Uterus (tissue), 4 donors: Measurements from ENCODE around the gene HGFAC. TPM values are rescaled to one million over a fixed set of nuclear protein-coding genes. Genes with fewer than 3 reads are reported as not detected.

Experiments
- DNase-seq, 2 donors: peaks; one replicate each; pipeline ENCODE4 v3.0.0-alpha.2; 2019 to 2020
- H3K27ac ChIP-seq, 2 donors: fragments of 200-600 bp; sonication (generic); 1 replicate in 1 of 2; 2 replicates in 1 of 2; pipeline ENCODE4 v1.5.1; 2016 to 2018
- H3K27me3 ChIP-seq, 2 donors: fragments of 200-600 bp; sonication (generic); one replicate each; pipeline ENCODE4 v1.5.1; 2018 to 2019; ENCODE audit warnings: control low read depth in 1 of 2
- H3K36me3 ChIP-seq, 2 donors: fragments of 200-600 bp; sonication (generic); one replicate each; pipeline ENCODE4 v1.5.1; 2019; ENCODE audit warnings: control low read depth in 1 of 2
- H3K4me1 ChIP-seq, 2 donors: fragments of 200-600 bp; sonication (generic); one replicate each; pipeline ENCODE4 v1.5.1; 2018 to 2019; ENCODE audit warnings: control low read depth in 1 of 2
- H3K4me3 ChIP-seq, 2 donors: fragments of 200-600 bp; sonication (generic); 1 replicate in 1 of 2; 2 replicates in 1 of 2; pipeline ENCODE4 v1.5.1; 2018 to 2019; ENCODE audit warnings: mild to moderate bottlenecking in 1 of 2
- H3K9me3 ChIP-seq, 2 donors: fragments of 200-600 bp; sonication (generic); one replicate each; pipeline ENCODE4 v1.5.1; 2019; ENCODE audit warnings: control low read depth in 1 of 2
- POLR2A ChIP-seq, 2 donors: fragments of 450-650 bp; IDR thresholded peaks; one replicate each; pipeline ENCODE4 v1.6.1; 2016; ENCODE audit warnings: antibody characterized with exemption in 2 of 2, mild to moderate bottlenecking in 1 of 2, moderate library complexity in 1 of 2
- intact Hi-C: fragments of 100-400 bp; cut with DNase I; formaldehyde crosslinking; loops from one replicate; pipeline ENCODE4 v1.15.1; 2023; ENCODE audit warnings: low total_unique reads
- total RNA-seq, 4 donors: library from RNA; depleted of rRNA in 3 of 4; stranded (reverse); fragments of >200 nt in 3 of 4; gene quantifications; one replicate each; pipeline versions ENCODE4 v1.1.0 to v1.2.4, GENCODE V29; 2014 to 2023
- TF ChIP-seq, protein P1 (sequence below), 4 experiments: fragments of 200-600 bp in 2 of 4; fragments of 450-650 bp in 2 of 4; sonication (generic) in 2 of 4; IDR thresholded peaks; one replicate each; pipeline ENCODE4 v1.5.1; 2016 to 2019; ENCODE audit warnings: antibody characterized with exemption in 4 of 4, mild to moderate bottlenecking in 2 of 4, moderate library complexity in 1 of 4
- donor health status: DM: yes; HTN: yes; CAD: no.

HGFAC gene
- total RNA-seq, 4 donors from 2014 or later: 0.28 to 3.1 TPM; not detected in 2

DNA sequence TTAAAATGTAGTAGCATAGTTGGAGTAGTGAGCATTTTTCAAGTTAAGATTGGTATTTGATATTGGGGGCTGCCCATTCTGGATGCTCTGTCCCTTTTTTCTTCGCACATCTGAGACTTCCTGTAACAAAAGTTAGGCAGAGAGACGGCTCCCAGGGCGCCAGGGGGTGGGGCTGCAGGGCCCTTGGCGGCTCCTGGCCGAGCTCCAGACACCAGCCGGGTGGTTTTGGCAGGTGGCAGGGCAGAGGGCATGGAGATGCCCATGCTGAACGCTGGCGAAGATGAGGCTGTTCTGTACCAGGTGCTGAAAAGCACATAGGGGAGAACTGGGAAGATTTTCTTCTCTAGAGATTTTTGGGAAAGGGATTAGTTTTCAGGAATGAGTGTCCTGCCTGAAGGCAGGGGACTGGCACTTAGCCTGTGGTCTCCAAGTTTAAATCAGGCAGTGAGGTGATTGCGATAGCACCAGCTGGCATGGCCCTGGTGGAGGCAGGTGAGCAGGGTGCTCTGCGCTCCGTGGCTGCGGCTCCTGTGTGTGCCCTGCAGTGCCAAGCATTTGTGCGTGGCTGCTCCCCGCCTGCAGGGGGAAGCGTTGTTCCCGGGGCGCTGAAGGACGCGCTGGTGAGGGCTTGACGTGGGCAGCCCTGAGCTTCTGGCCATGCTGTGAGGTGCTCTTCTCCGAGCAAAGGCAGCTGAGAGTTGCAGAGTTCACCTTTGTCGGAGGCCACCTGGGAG is 23.6 kb upstream of the HGFAC start:
- Histone ChIP-seq H3K4me1 (no peaks in the 10 kb centered on the region), H3K27me3 (no peaks in the 10 kb centered on the region), H3K9me3 (no peaks in the 10 kb centered on the region), H3K36me3 (no peaks in the 10 kb centered on the region), H3K27ac (no peak overlapping the region), H3K4me3 (no peak overlapping the region)
- peak in 1 of 2 donors; percentile 13 for DNase-seq
- intact Hi-C loops: no loop called here
- no peak for TF ChIP-seq POLR2A (IDR thresholded peaks at IDR 0.05)
- TF ChIP-seq, protein P1, sequence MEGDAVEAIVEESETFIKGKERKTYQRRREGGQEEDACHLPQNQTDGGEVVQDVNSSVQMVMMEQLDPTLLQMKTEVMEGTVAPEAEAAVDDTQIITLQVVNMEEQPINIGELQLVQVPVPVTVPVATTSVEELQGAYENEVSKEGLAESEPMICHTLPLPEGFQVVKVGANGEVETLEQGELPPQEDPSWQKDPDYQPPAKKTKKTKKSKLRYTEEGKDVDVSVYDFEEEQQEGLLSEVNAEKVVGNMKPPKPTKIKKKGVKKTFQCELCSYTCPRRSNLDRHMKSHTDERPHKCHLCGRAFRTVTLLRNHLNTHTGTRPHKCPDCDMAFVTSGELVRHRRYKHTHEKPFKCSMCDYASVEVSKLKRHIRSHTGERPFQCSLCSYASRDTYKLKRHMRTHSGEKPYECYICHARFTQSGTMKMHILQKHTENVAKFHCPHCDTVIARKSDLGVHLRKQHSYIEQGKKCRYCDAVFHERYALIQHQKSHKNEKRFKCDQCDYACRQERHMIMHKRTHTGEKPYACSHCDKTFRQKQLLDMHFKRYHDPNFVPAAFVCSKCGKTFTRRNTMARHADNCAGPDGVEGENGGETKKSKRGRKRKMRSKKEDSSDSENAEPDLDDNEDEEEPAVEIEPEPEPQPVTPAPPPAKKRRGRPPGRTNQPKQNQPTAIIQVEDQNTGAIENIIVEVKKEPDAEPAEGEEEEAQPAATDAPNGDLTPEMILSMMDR (IDR thresholded peaks at IDR 0.05): no peak

DNA sequence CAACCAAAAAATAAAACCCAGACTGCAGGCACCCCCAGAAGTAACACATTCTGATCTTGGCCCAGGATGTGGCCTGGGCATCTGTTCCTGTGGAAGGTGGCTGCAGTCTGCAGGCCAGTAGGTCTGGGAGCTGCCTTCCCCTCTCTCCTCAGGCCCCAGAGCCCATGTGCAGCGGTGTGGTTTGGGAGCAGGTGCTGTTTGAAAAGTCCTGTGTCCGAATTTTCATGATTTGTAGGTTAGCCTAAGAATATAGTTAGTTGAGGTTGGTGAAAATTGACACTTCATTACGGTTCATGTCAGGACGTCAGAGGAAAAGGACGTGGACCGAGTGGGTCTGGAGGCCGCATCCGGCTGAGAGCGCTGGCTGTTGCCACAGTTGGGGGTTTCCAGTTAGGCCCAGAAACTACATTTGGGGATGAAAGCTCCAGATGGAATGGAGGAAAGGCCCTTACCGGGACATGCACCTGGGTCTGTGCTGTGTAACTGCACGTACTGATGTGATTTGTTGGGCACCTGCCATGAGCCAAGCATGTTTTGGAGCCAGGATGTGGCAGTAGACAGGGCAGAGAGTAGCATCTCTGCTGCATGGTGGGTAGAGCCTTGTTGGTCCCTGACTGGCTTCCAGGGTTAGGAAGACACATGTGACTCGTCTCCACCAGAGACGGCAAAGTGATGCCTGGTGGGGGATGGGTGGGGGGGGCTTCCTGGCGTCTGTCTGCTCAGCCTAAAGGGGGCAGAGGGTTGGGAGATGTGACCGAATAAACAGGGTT is 21.7 kb upstream of the HGFAC start:
- DNase-seq: no peak
- H3K27ac ChIP-seq: no peak overlapping the region
- H3K9me3 ChIP-seq: no peaks in the 10 kb centered on the region
- H3K4me3 ChIP-seq: no peak overlapping the region
- no peaks in the 10 kb centered on the region for H3K36me3 ChIP-seq
- no peaks in the 10 kb centered on the region for H3K4me1 ChIP-seq
- no peak for TF ChIP-seq POLR2A (IDR thresholded peaks at IDR 0.05)
- TF ChIP-seq, protein P1 (IDR thresholded peaks at IDR 0.05): no peak
- intact Hi-C loops: no loop called here
- H3K27me3 ChIP-seq: no peaks in the 10 kb centered on the region

DNA sequence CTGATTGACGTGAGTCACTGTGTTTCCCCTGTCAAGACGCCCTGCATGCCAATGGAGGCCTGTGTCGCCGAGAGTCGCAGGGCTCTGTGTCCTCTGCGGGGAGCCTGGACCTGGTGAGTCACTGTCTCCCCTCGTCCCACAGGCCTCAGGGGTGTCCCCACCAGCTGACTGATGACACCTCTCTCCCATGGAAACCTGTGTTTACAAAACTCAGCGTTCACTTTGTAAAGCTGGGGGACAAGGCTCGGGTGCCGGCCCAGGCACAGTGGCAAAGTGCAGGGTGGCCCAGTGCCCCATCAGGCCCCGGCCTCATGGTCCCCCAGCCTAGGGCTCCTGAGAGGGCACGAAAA is 21.2 kb upstream of the HGFAC start:
- Histone ChIP-seq H3K9me3 (no peaks in the 10 kb centered on the region), H3K36me3 (no peaks in the 10 kb centered on the region), H3K4me3 (no peak overlapping the region), H3K27ac (no peak overlapping the region), H3K27me3 (no peaks in the 10 kb centered on the region), H3K4me1 (no peaks in the 10 kb centered on the region)
- TF ChIP-seq POLR2A (IDR thresholded peaks at IDR 0.05): no peak
- TF ChIP-seq, protein P1 (IDR thresholded peaks at IDR 0.05): no peak
- no peak for DNase-seq
- intact Hi-C loops: no loop called here

DNA sequence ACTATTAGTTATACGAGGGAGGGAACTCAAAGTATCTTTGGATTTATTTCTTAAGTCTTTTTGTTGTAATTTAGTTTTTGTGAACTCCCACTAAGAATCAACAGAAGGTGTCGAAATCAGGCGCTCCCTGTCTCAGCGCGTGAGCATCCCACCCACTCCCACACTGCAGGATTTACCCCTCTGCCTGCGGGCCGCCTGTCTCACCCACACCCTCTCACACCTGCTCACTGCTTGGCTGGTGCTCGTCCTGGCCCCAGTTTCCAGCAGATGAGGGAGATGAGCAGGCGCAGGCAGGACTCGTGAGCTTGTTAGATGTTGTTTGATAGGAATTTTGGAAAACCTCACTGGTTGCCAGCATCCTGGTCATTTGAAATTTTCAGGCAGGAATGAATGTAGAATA is 20.8 kb upstream of the HGFAC start:
- Histone ChIP-seq H3K9me3 (no peaks in the 10 kb centered on the region), H3K27me3 (no peaks in the 10 kb centered on the region), H3K27ac (no peak overlapping the region), H3K36me3 (no peaks in the 10 kb centered on the region), H3K4me1 (no peaks in the 10 kb centered on the region), H3K4me3 (no peak overlapping the region)
- TF ChIP-seq POLR2A (IDR thresholded peaks at IDR 0.05): no peak
- intact Hi-C loops: no loop called here
- DNase-seq: no peak

DNA sequence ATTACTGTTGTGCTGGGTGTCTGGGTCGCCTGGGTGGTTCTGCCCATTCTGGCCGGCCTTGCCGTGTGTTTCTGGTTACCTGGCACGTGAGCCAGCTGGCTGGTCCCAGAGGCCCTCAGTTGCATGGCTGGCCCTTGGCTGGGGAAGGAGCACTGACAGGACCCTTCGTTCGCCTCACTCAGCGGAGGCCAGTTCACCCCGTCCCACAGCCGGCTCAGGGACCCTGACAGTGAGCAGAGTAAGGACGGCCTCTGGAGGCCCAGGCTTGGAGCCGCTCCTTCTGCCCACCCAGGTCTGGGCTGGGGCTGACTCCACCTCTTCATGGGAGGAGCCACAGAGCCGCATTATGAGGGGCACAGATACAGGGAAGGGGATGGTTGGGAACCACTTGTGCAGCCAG is 20.3 kb upstream of the HGFAC start:
- intact Hi-C loops: no loop called here

More for the DNA sequence above, 20.3 kb upstream of the HGFAC start:
- H3K4me1 ChIP-seq: no peaks in the 10 kb centered on the region
- no peak overlapping the region for H3K4me3 ChIP-seq
- H3K27ac ChIP-seq: no peak overlapping the region
- no peaks in the 10 kb centered on the region for H3K9me3 ChIP-seq
- no peak for DNase-seq
- no peak for TF ChIP-seq POLR2A (IDR thresholded peaks at IDR 0.05)
- TF ChIP-seq, protein P1 (IDR thresholded peaks at IDR 0.05): no peak
- H3K36me3 ChIP-seq: no peaks in the 10 kb centered on the region
- no peaks in the 10 kb centered on the region for H3K27me3 ChIP-seq
